NCI-H187 treated with DMSO at 0.1 percent for 48 hours (cell line): ENCODE results near the gene SLCO3A1.
A peak's percentile ranks its signal among the peaks of the same experiment; 100 is the strongest.

Experiments used
- DNase-seq: peaks from one replicate; lab custom pipeline; 2025; lab: John Stamatoyannopoulos, UW

The SLCO3A1 gene

DNA sequence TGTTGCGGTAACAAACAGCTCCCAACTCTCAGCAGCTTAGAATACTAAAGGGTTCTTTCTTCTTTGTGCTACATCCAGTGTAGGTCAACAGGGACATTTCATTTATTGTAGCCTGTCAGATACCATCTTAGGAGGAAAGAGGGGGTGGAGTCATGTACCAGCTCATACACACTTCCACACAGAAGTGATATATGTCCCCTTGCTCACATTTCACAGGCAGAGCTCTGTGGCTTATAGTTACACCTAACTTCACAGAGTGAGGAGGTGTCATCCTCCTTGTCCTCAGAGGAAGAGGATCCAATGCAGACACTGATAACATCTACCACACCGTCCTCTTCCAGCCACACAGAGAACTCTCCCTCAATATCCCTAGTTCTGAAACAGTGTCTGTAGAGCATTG, 247.2 kb downstream of the SLCO3A1 start:
- no peak for DNase-seq

DNA sequence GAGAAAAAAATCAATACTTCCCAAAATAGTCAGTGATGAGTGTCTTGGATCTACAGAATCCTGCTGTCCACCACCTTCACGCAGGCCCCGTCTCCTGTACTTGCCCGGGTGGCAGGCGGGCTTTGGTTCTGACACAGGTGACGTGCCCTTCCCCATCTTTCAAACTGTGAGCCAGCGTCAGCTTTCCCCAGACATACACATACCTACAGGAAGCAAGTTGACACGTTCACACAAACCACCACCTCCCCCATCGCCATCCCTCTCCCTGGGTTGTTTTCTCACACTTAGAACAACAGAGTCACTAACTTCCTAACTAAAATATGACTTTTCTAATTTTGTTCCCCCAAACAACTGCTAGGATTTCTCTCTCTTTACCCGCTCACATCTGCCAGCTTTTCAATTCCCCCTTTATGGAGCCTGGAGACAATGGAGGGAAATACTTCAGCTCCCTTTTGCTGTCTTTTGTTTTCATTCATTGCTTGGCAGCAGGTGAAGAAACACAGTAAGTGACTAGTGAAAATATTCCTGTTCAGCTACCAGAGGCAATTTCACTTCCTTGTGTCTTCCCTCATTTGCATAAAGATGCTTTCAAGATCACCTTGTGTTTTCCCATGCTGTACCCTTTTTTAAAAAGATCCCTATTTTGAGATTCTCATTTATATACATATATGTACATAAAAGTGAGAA, 248.3 kb downstream of the SLCO3A1 start:
- no peak for DNase-seq

DNA sequence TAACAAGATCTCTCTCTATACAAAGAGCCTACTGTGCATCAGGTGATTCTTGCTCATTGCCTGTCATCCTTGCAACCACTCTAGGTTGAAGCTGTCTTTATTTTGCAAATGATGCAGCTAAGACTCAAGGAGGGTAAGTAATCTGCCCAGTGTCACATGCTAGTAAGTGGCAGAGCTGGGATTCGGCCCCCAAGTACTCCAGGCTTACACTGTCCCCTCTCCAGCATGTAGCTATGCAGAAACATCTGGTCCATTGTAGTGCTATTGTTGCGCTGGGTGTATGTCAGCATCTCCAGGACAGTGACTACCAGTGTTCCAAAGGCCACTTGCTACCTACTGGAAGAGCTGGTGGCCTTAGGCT, 248.9 kb downstream of the SLCO3A1 start:
- DNase-seq: no peak

DNA sequence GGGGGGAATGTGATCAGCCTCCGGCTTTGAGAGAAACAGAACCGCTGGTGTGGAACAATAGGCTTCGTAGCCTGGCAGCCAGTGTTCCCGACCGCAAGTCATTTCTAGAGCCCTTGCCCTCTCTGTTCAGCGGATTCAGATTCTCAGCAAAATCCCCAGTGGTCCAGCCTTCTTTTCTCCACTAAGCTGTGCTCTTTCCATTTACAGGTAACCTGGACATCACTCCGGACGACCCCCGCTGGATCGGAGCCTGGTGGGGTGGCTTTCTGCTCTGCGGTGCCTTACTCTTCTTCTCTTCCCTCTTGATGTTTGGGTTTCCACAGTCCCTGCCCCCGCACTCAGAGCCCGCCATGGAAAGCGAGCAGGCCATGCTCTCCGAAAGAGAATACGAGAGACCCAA, 250.6 kb downstream of the SLCO3A1 start:
- no peak for DNase-seq

DNA sequence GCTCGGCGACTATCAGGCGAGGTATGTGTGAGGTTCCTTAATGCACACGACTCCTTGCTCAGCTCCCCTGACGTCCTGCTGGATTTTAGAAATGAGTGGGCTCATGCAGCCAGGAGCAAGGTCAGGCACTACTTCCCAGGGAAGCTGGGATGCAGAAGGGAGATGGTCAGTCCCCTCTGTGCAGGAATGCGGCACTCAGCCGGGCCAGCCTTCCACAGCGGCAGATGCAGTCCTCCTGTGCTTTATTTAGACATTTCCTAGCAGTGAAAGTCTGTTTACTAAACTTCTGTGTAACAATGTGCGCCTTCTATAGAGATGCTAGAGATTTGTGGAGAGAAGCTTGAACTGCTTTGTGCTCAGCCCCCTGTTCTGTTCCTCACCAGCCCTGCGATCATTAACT, 252.1 kb downstream of the SLCO3A1 start:
- no peak for DNase-seq

DNA sequence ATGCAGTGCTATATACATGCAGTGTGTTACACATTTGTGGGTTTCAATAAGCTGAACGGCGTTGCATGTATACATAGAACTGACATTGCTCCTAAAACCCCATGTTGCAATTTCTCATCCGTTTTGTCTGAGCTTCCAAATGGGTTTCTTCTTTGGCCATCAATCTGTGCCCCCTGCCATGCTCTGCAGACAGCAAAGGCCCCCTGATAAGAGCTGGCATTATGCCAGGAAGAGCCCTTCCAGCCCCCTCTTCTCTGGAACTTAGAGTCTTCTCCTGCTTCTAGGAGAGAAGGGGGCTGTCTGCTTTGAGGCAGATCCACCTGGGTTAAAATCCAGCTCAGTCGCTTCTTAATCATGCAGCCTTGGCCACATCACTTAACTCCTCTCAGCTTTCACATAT, 254.0 kb downstream of the SLCO3A1 start:
- no peak for DNase-seq

DNA sequence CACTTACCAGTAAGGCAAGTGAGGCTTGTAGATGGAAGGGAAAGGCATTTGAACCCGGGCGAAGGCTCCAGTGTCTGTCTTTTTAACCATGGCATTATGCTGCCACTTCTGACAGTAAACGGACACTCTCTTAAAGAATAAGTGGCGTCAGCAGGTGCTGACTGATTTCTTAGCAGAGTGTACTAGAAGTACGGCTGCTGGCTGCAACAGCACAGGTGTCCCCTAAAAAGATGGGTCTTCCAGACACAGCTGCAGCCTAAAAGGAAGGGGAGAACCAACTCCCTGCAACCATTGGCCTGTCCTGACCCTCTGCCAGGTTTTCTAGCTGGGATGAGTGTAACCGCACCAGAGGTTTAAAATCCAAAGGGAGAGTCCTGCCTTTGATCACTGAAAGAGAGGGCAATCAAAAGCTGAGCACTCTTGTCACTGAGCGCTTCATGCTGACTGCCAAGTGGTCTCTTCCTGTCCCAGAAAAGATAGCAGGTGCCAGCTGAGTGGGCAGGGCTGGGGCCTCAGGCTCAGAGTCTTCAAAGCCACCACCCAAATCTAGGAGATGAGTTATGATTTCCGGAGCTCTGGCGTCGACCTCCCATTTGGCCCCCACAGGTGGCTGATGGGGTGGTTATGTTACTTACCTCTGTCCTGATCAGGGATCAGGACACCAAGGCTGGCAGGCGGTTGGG, 255.8 kb downstream of the SLCO3A1 start:
- peak; percentile 98 for DNase-seq

DNA sequence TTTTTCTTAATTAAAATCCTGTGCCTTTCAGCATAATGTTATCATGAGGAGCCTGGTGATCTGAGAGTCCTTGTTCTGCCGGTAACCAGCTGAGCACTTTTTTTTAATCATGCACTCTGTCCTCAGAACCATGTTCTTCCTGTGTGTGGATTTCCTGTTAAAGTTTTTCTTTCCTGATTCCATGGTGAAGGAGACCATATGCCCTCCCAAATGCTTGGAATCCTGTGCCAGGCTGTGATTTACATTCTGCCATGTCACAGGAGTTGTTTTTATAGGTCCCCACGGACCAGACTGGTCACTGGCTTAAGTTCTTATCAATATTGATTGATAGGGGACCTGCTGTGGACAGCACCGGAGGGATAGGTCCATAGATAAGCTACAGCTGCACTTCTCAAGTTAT, 257.8 kb downstream of the SLCO3A1 start:
- DNase-seq: no peak

DNA sequence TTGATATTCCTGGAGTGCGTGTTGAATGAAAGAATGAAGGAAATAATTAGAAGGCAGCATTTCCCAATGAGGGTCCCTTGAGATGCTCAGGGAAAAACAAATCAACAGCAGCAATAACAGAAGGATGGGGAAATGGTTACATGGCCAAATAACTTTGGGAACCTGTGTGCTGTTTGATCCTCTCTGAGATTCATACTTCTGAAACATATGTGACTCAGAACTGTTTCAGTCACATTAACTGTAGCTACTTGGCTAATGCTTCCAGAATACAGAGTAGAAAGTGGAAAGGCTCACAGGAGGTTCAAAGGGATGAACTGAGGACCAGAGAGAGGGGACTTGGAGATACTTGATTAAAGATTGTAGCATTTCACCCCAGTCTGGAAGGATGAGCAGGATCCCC, 258.2 kb downstream of the SLCO3A1 start:
- DNase-seq: no peak

DNA sequence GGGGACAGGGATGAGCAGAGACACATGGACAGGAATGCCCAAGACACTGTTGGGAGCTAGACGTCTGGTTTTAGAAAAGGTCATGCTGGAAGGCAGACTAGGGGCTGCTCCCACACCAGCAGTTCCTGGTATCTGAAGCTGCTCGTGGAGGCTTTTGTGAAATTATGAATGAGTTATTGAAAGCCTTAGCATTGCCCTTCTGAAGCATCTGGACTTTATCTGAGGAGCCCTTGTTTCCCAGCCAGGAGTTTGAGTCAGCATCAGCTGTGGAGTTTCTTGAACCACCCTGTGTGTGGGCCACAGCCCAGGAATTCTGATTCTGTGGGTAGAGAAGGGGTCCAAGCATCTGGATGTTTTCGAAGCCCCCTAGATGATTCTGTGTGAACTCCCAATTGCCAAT, 258.7 kb downstream of the SLCO3A1 start:
- no peak for DNase-seq

DNA sequence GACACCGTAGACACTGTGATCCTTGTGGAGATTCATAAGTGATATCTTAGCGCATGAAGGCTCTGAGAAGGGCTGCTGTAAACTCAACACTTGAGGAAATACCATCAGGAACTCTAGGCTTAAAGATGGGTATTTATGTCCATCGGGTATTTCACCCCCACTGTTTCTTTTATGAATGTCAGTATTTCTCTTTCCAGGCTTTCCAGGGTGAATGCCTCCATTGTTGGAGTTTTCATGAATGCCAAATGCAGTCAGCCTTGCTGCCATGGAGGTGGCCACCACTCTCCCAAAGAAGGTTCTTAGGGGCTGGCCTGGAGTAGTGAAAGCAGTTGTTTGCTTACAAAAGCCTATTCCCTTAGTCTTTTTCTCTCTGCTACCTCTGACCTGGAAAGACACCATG, 259.2 kb downstream of the SLCO3A1 start:
- no peak for DNase-seq

DNA sequence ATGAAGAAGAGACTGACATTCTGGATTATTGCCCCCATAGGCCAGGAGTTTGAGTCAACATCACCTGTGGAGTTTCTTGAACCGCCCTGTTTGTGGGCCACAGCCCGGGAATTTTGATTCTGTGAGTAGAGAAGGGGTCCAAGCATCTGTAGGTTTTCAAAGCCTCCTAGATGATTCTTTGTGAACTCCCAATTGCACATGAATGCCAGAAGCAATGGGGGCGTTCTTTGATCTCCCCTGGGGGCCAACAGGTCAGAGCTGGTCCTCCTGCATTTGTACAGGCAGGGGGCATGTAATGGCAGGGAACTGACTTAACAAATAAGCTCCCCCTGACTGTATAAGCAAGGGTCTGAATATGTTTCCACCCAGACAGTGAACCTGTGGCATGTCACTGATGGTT, 260.3 kb downstream of the SLCO3A1 start:
- no peak for DNase-seq

DNA sequence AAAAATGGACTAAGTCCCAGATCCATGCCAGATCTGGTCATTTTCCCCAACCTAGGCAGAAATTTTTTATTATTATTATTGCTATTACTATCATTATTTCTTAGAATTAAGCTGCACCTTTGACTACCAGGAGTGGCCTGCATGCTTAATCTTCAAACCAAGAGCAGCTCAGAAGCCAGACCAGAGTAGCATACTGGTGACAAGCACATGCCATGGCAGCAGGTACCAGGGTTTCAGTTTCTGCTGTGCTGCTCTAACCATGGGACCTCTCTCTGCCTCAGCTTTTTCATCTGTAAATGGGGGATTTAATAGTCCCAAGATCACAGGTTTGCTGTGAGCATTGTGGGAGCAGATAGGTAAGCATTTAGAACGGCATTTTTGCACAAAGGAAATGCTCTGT, 262.3 kb downstream of the SLCO3A1 start:
- DNase-seq: no peak

DNA sequence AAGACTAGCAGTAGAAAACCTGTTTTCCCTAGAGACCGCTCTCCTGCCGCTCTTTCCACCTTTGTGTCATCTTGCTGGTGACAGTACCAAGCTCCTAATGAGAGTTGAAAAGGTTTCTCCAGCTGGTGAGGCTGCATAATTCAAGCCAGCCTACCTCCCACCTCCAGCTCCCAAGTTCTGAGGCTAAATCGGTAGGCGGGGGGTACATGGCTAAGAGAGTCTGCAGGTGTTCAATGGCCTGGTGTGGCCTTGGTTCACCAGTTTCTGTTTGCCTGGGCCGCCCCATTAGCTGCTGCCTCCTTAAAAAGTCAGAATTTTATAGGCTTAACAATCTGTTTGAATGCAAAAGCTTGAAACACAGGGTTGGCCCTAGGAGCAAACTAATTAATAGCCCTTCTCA, 262.8 kb downstream of the SLCO3A1 start:
- no peak for DNase-seq

DNA sequence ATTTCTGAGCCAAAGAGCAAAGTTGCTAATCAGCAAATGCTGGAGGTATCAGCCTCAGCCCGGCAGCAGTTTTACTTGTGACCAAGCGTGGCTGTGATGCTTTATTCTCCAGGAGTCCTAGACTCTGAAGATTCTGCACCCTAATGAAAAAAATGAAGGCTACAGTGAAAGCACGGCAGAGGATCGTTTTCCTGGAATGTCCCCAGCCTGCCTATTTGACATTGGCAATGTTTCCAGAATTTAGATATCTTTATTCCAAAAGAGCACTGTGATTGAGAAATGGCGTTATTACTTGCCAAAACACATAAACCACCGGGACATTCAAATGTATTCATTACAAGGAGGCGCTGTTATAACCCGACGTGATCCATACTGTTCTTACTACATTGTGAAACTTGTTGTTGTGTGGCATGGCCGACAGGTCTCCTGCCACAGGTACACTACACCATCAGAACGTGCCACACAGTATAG, 263.8 kb downstream of the SLCO3A1 start:
- DNase-seq: no peak

DNA sequence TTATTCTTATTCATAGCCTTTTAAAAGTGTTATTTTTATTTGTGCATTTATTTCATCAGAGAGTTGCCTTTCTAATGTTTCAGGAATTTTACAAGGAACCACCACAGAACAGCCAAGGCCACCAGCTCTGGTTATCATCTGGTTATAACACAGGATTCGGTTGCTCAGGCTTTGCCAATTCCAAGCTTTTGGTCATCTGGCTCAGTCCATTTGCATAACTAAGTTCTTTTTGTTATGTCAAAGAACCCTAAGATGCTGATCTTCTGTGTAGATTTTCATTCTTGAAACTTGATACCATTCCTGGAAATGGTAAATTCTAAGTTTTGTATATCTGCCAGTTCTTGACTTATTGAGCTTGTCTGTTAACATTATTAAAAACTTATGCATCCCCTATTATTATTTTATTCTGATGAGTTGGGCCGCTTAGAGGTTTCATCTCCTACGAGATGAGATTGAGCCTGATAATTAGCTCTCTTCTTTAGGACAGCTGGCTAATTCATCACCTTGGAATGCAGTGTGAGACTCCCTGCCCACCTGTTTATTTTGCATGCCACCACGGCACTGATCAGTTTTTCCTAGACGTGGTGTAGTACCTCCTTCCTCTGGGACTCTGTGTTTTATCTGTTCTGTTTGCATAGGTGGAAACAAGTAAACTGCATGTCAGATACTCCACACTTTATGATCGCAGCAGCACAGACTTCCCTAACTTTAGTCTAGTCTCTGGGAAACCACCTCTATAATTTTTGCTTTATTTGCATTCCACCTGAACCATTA, 264.8 kb downstream of the SLCO3A1 start:
- DNase-seq: no peak

DNA sequence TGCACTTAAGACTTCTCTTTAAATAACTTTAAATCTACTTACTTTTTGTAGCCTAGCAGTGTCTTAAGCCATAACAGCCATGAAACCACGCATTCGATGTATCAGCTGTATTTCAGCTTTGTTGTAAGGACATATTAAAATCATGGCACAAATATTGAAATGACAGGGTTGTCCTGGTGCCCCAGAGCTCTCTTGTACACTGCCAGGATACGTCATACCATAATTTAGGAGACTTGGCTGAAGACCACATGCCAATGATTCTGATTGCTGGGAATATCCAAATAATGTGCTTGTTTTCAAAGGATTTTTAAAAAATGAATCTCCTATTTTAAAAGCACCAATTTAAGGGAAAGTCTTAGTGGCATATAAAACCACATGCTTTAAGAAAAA, 265.4 kb downstream of the SLCO3A1 start:
- no peak for DNase-seq

DNA sequence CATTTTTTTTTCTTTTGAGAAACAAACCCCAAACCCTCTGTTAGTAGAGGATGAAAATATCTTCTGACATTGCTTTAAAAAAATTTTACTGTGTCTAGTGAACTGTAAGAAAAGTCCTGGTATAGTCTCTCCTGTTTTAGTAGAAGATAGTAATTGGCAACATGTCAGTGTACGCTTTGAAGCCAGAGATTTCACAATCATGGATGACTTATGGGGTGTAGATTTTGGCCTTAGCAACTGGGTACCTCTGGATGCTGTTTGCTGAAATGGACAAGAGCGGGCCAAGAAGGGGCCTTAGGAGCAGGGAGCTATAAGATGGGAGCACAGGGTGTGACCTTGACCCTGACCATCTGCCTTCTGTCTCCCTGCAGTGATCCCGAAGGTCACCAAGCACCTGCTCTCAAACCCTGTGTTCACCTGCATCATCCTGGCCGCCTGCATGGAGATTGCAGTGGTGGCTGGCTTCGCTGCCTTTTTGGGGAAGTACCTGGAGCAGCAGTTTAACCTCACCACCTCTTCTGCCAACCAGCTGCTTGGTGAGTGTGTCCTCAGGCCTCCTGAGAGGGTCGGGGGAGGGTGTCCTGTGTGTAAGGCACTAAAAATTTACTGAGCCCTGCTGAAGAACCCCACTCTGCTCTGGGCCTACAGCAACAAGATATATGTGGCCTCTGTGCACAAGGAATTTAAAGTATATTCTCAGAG, 266.7 kb downstream of the SLCO3A1 start:
- DNase-seq: no peak

DNA sequence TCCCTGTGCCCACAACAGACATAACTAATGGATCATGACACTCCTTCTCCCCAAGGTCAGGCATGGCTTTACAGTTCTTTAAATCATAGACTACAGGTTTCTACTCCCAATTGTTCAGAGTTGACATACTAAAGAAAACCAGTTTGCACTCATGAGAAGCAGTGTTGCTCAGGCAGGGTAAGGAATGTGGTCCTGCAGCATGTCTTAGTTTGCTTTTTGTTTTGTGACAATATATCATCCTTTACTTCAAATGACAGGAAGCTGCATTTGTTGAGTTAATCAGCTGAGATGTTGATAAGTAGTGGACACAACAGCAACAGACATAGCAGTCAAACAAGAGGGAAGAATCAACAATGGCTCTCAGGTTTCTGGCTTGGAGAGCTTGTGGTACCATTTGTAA, 267.5 kb downstream of the SLCO3A1 start:
- DNase-seq: no peak

DNA sequence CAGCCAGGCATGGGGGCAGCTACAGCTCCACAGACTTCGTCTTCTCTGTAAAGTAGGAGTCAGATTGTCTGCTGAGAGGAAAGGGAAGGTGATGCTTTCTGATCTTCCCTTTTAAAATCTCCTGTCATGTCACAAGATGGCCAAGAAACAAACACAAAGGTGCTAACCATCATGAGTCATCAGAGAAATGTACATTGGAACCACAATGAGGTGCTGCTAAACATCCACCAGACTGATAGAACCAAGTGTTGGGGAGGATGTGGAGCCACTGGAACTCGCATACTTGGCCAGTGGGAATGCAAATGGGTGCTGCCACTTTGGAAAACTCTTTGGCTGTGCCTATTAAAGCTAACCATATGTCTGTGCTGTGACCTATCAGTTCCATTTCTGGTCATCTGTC, 268.8 kb downstream of the SLCO3A1 start:
- DNase-seq: no peak

DNA sequence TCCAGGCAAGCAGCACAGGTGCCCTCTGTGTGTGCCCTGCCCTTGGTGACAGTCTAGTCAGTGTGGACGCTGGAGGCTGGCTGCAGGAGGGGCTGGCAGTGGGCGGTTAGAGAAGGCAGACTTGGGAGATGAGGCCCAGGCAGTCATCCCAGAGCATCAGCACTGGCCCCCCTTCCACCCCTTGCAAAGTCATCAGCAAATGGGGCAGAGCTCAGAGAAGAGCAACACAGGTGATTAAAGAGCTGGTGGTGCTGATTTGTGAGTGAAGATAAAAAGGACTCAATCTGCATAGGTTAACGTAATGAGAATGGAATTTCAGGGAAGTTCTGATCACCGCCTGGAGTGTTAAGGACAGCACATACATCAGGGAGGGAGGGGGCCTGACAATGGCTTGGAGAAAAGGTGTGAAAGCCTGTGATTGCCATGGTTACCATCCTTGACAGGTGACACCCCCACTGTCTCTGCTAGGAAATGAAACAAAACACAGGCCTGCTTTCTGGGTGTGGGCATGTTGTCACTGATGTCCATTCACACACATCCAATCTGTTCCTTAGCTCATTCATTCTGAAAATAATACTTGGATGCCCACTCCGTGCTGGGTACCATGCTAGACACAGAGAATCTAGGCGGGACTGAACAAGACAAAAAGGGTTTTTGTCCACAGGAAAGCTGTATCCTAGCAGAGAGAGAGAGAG, 270.6 kb downstream of the SLCO3A1 start:
- no peak for DNase-seq

DNA sequence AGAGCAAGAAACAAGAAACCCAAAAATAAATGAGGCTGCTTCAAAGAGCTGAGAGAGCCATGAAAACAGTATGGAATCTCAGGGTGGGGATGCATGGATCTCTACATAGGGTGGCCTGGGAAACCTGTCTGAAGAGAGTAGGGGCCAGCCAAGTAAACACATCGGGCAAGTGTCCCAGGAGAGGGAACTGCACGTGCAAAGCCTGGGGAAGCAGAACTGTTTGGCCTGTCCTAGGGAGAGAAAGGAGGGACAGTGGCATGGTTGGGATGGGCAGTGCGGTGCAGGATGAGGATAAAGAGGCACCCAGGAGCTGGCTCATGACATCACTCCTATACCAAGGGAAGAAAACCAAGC, 271.1 kb downstream of the SLCO3A1 start:
- no peak for DNase-seq
